Skeletal muscle satellite cell (primary cell): ENCODE data around the gene KIAA0408.

Experiments used
- H3K27me3 ChIP-seq: 2 replicates; pipeline ENCODE4 v1.7.0; 2013; ENCODE audit warnings: low read length; ENCODE audit not compliant: control insufficient read depth, insufficient read depth
- H3K36me3 ChIP-seq: 2 replicates; pipeline ENCODE4 v1.7.0; 2013; ENCODE audit warnings: mild to moderate bottlenecking, control low read depth, low read length; ENCODE audit not compliant: insufficient read depth
- H3K4me1 ChIP-seq: 2 replicates; pipeline ENCODE4 v1.7.0; 2013; ENCODE audit warnings: low read length; ENCODE audit not compliant: control insufficient read depth, insufficient read depth
- H3K4me2 ChIP-seq: 2 replicates; pipeline ENCODE4 v1.7.0; 2013; ENCODE audit warnings: mild to moderate bottlenecking, low read length
- H3K4me3 ChIP-seq: 2 replicates; pipeline ENCODE4 v1.7.0; 2013; ENCODE audit warnings: low read length
- H3K9ac ChIP-seq: 2 replicates; pipeline ENCODE4 v1.7.0; 2013; ENCODE audit warnings: mild to moderate bottlenecking, low read depth, low read length, moderate library complexity
- H3K9me3 ChIP-seq: replicated peaks from 2 replicates; pipeline ENCODE4 v1.7.0; 2013; ENCODE audit warnings: mild to moderate bottlenecking, control low read depth, low read length

Gene KIAA0408

DNA sequence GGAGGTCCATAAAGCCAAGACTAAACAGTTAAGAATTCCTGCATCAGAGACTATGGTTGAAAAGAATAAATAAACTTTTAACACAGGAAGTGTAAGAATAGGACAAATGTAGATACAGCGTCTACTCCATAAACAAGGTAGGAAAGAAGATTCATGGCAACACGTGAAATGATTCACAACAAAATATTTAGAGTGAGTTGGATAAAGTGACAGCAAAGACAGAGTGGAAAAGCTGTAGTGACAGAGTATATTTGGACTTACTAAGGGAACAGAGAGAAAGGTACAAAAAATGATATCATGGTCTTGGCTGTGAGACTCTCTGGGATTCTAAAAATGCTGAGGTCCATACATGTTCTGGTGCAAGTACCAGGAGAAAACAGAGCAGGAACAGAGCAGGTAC is 21.9 kb upstream of the KIAA0408 start:
- H3K9me3 ChIP-seq = no peaks in the 10 kb centered on the region
- no peak overlapping the region for H3K4me2 ChIP-seq
- H3K4me3 ChIP-seq = no peak overlapping the region
- H3K9ac ChIP-seq = no peak overlapping the region
- H3K27me3 ChIP-seq = no peaks in the 10 kb centered on the region
- peaks cover 43% of the 10 kb centered on the region for H3K4me1 ChIP-seq
- H3K36me3 ChIP-seq = peaks cover 7% of the 10 kb centered on the region

DNA sequence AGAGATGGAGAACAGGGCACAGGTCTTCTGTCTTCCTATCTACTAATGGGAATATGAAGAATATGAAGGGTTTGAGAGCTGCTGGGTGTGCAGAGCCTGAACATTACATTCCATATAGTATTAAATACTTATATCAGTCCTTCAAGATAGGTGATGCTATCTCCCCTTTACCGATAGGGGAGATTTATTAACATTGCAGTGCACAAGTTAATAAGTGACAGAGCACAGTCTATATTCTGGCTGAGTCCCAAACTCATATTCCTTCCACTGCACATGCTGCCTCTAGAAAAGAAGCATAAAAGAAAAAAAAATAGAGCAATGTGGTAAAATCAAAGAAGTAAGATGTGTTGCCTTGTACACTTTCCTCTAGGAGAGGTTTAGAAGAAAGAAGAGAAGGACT is 18.5 kb upstream of the KIAA0408 start:
- no peak overlapping the region for H3K4me3 ChIP-seq
- no peaks in the 10 kb centered on the region for H3K27me3 ChIP-seq
- H3K9me3 ChIP-seq = no peaks in the 10 kb centered on the region
- H3K36me3 ChIP-seq = peaks cover 11% of the 10 kb centered on the region
- peaks cover 20% of the 10 kb centered on the region for H3K4me1 ChIP-seq
- H3K4me2 ChIP-seq = no peak overlapping the region
- H3K9ac ChIP-seq = no peak overlapping the region

DNA sequence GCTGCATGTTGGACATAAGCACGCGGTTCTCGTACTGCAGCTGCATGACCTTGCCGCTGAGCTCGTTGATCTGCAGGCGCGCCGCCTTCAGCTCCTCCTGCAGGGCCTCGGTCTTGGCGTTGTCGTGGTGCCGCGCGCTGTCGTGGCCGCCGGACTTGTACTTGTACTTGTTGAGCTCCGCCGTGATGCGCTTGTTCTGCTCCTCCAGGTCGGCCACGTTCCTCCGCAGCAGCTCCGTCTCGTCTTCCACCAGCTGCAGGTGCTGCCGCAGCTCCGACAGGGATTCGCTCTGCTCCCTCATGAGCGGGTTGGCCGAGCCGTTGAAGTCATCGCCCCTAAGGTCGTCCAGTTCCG is 16.6 kb upstream of the KIAA0408 start:
- Histone ChIP-seq H3K36me3 (peaks cover 11% of the 10 kb centered on the region), H3K4me2 (no peak overlapping the region), H3K4me1 (peaks cover 18% of the 10 kb centered on the region), H3K4me3 (no peak overlapping the region), H3K9ac (no peak overlapping the region), H3K9me3 (no peaks in the 10 kb centered on the region), H3K27me3 (no peaks in the 10 kb centered on the region)

DNA sequence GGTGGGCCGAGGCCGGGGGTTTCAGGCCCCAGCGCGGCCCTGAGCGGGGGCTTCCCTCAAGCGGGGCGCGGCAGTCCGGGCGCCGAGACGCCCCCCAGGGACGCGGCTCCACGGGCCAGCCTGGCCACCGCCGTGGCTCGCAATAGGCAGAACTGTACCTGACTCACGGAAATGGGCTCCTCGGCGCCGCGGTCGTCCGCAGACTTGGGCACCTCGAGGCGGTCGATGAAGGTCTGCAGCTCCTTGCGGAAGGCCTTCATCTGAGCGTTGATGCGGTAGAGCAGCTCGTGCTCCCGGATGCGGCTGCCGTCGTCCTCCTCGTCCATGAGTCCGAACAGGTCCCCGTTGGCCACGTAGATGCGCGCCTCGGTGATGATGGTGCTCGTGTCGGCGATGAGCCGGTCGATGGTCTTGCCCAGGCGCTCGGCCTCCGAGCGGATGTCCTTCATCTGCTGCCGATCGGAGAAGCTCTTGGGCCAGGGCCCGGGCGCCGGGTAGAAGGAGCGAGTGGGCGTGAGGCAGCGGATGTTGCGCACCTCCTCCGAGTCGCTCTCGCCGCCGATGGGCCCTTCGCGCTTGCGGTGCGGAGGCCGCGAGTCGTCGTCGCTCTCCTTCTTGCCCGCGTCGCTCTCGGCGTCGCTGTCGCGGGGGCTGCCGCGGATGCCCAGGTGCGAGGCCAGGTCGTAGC is 16.1 kb upstream of the KIAA0408 start:
- peaks cover 11% of the 10 kb centered on the region for H3K36me3 ChIP-seq
- no peaks in the 10 kb centered on the region for H3K27me3 ChIP-seq
- H3K4me2 ChIP-seq = no peak overlapping the region
- peaks cover 14% of the 10 kb centered on the region for H3K4me1 ChIP-seq
- no peaks in the 10 kb centered on the region for H3K9me3 ChIP-seq
- no peak overlapping the region for H3K9ac ChIP-seq
- H3K4me3 ChIP-seq = no peak overlapping the region

DNA sequence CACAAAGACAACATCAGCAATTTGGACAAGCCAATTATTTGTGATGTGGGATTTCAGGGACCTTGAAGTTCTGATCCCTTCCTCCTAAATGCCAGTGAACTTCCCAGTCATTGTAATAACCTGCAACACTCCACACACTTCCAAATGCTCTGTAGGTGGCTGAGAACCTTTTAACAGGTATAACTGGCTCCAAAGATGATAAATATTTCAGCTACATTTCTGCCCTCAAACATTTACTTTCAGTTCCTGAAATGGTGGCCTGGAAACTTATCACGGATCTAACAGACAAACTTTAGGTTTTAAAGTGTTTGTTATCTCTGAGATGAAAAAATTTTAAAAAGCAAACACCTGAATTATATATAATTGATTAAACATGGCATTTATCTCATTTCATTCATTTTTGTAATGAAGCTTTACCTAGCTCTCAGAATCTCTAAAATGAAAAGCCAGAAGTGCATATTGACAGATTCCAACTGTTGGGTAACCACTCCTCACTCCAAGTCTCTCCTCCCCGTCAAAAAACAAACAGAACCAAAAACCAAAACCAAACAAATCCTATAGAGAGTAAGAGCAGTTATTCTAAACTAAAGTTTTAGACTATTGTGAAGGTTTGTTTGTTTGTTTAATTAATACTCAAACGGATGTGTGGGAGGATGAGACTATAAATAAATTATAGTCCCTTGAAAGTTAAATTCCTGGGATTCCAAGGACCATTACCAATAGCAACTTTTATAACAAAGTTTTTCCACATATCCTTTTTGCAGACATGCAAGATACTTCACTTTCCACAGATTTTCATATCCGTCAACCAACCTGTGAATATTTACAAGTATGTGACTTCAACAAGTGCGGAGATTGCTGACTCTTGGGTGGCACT is 12.4 kb upstream of the KIAA0408 start:
- H3K4me2 ChIP-seq = peak overlapping the region; percentile 22
- no peak overlapping the region for H3K9ac ChIP-seq
- H3K27me3 ChIP-seq = no peaks in the 10 kb centered on the region
- H3K36me3 ChIP-seq = peaks cover 5% of the 10 kb centered on the region
- H3K4me1 ChIP-seq = peaks cover 14% of the 10 kb centered on the region
- no peaks in the 10 kb centered on the region for H3K9me3 ChIP-seq
- no peak overlapping the region for H3K4me3 ChIP-seq

DNA sequence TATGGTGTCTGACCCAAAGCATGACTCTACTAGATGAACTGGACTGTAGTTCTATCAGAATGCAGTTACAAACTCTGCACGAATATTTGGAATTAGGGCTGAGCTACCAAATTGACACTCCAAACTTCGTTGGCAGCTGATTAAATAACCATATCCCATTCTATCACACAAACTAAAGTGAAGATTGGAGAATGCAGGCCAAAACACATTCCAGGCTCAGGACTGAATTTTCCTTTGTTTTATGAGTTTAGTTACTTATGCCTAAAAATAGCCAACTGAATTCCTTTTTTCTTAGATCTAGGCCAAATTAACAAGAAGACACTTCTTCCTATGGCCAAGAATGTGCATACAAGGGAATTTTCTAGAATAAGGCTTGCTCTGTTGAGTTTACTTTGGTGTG is 9.7 kb upstream of the KIAA0408 start:
- Histone ChIP-seq H3K4me1 (peaks cover 30% of the 10 kb centered on the region), H3K36me3 (no peaks in the 10 kb centered on the region), H3K27me3 (no peaks in the 10 kb centered on the region)

DNA sequence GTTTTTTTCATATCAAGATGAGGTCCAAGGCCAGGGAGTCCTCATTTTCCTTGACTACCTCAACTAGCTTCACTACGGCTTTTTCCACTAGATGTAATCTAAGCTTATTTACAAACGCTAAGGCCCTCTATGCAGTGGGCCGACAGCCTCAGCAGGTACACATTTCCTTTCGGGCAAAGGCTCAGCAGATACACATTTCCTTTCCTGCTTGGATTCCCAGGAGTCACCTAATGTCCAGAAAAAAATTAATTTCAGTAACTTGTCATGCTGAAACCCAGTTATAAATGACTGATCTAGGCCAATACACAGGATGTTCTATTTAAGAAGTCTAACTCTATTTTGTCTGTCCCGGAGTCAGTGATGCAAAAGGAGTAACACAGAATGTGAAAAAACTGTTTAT is 7.2 kb upstream of the KIAA0408 start:
- no peaks in the 10 kb centered on the region for H3K27me3 ChIP-seq
- no peaks in the 10 kb centered on the region for H3K36me3 ChIP-seq
- H3K9me3 ChIP-seq = no peaks in the 10 kb centered on the region
- no peak overlapping the region for H3K4me3 ChIP-seq
- H3K9ac ChIP-seq = no peak overlapping the region
- H3K4me2 ChIP-seq = no peak overlapping the region
- peaks cover 40% of the 10 kb centered on the region for H3K4me1 ChIP-seq

More for the DNA sequence above, 9.7 kb upstream of the KIAA0408 start:
- H3K9ac ChIP-seq = no peak overlapping the region
- no peak overlapping the region for H3K4me3 ChIP-seq
- no peak overlapping the region for H3K4me2 ChIP-seq
- no peaks in the 10 kb centered on the region for H3K9me3 ChIP-seq

DNA sequence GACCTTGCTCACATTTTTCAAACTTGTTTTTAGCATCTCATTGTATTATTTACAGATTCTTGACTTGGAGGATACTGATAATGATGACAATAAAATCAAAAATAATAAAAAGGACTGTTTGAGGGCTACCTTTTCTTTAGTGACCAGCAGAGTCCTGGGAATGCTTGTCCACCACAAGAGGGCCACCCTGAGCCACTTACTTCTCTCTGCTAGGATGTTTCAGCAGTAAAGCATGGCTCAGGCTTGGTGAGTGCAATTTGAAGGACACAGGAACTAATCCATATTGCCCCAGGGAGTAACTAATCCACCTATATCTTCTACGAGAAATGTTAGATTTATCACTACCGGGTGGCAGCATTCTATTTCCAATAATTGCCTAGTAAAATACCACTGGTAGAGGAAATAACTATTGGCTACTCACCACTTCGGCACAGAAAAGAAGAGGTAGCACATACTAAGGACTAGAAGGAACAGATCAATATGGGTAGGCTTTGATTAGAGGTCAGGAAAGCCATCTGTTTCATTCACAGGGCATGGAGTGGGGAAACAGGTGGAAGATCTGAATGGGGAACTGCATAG is 5.8 kb upstream of the KIAA0408 start:
- H3K36me3 ChIP-seq = no peaks in the 10 kb centered on the region
- peaks cover 36% of the 10 kb centered on the region for H3K4me1 ChIP-seq
- peak overlapping the region; percentile 11 for H3K4me3 ChIP-seq
- H3K27me3 ChIP-seq = no peaks in the 10 kb centered on the region
- H3K9ac ChIP-seq = peak overlapping the region; percentile 78
- no peaks in the 10 kb centered on the region for H3K9me3 ChIP-seq
- peak overlapping the region; percentile 63 for H3K4me2 ChIP-seq

DNA sequence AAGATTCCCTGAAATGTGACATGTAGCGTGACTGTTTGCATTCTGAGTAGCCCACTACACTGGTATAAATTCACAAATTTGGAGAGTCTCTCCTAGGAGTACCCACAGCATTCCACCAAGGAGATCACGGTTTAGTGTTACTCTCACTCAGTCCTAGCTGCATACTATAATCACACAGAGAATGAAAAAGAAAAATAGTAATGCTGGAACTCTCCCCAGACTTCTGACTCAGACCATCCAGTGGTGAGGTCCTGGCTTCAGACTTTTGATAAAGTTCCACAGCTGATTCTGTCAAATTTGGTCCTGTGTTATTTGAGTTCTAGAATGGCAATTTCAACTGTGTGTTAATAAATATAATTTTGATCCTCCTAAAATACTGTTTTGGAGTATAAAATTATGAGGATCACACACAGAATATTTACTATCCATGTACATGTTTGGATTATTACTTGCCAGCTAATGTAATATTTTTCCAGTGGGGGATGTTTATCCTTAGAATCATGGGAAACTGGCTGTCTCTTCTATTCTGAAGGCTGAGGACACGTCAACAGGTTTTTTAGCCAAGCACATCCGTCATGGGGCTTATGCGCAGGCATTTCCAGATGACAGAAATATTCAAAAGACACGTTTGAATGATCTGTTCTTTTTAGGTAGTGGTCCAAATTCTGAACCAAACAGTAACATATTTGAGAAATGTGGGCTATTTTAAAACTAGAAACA is 5.1 kb upstream of the KIAA0408 start:
- H3K36me3 ChIP-seq = no peaks in the 10 kb centered on the region
- H3K9me3 ChIP-seq = no peaks in the 10 kb centered on the region
- H3K4me2 ChIP-seq = peak overlapping the region; percentile 63
- peak overlapping the region; percentile 78 for H3K9ac ChIP-seq
- H3K4me3 ChIP-seq = peak overlapping the region; percentile 11
- H3K27me3 ChIP-seq = no peaks in the 10 kb centered on the region
- H3K4me1 ChIP-seq = peaks cover 43% of the 10 kb centered on the region

DNA sequence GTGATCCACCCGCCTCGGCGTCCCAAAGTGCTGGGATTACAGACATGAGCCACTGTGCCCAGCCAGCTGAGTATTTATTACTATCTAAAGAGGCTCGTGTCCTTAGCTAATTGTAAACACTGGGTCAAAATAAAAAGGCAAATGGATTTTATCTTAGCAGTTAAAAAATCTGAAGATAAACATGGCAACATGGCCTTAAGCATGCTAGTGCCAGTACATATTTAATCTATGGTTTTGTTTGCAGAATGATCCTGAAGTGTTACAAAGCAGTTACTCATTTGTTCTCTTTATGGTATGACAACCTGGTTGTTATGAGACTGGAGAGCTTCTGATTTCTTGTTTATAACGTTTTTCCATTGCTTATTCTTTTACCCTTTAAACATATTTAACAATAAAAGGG is 3.9 kb upstream of the KIAA0408 start:
- Histone ChIP-seq H3K4me2 (no peak overlapping the region), H3K9ac (peak overlapping the region; percentile 66)

DNA sequence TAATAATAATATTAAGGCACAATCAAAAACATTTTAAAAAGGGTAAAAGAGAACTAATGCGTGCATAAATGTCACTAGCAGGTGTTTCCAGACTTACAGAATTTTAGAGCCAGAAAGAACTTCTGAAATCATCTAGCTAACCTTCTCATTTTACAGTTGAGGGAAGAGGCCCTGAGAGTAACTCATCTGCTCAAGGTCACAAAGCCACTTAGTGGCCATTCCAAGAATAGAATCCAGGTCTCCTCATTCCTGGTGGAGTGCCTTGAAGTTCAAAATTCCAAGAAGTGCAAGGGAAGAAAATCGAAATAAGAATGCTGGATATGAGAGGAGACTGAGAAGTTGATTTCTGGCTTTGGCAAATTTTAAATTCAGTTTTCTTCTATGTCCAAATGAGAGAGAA is 3.2 kb upstream of the KIAA0408 start:
- H3K4me3 ChIP-seq = no peak overlapping the region
- no peaks in the 10 kb centered on the region for H3K27me3 ChIP-seq
- no peak overlapping the region for H3K9ac ChIP-seq
- H3K4me1 ChIP-seq = peaks cover 62% of the 10 kb centered on the region
- no peak overlapping the region for H3K4me2 ChIP-seq
- no peaks in the 10 kb centered on the region for H3K9me3 ChIP-seq
- no peaks in the 10 kb centered on the region for H3K36me3 ChIP-seq

More for the DNA sequence above, 3.9 kb upstream of the KIAA0408 start:
- Histone ChIP-seq H3K4me1 (peaks cover 55% of the 10 kb centered on the region), H3K4me3 (no peak overlapping the region), H3K36me3 (no peaks in the 10 kb centered on the region), H3K9me3 (no peaks in the 10 kb centered on the region), H3K27me3 (no peaks in the 10 kb centered on the region)
